HL-60 (cell line): ENCODE data around the gene LIMS2.

ENCODE experiments used
- CTCF ChIP-seq: IDR thresholded peaks from one replicate; pipeline ENCODE4 v1.5.1; 2011; ENCODE audit warnings: low read length, control low read depth, inconsistent platforms; ENCODE audit not compliant: insufficient read depth
- POLR2AphosphoS5 ChIP-seq: IDR thresholded peaks from 2 replicates; pipeline ENCODE4 v1.6.1; 2012; ENCODE audit warnings: low read depth
- REST ChIP-seq: IDR thresholded peaks from 2 replicates; pipeline ENCODE4 v1.6.1; 2012; ENCODE audit warnings: low read depth; ENCODE audit not compliant: insufficient replicate concordance
- SPI1 ChIP-seq: IDR thresholded peaks from 2 replicates; pipeline ENCODE4 v1.6.1; 2012; ENCODE audit warnings: low read depth, mild to moderate bottlenecking, borderline replicate concordance

GRCh38 chr2:127673291-127674069 lies 1.9 kb downstream of the LIMS2 start:
- TF ChIP-seq CTCF (no peak), SPI1 (no peak), REST (no peak), POLR2AphosphoS5 (no peak)
